ENCODE results near the gene EML4. TPM values are rescaled to one million over a fixed set of nuclear protein-coding genes. Genes with fewer than 3 reads are reported as not detected.
"Not testable (repeated sequence)": the region's sequence is repeated elsewhere in the genome, so short reads cannot be mapped to it uniquely, and the experiment has no call there.

The EML4 gene
- total RNA-seq: 13.5 TPM

GRCh38 chr2:42169100-42169873 is at the start of gene EML4:
Gene EML4 (plus strand): TSS chr2:42169353. CDS start chr2:42169612, 259 bp downstream.
- peak; percentile 86 to 89 (median 88) for DNase-seq (ENCODE audit: low read depth in 2 of 3, low spot score in 2 of 3)

GRCh38 chr2:42123426-42123825 is 45.7 kb upstream of the EML4 start:
- no peak for DNase-seq (ENCODE audit: low read depth in 2 of 3, low spot score in 2 of 3)

GRCh38 chr2:42124011-42124785 is 45.0 kb upstream of the EML4 start:
- DNase-seq (ENCODE audit: low read depth in 2 of 3, low spot score in 2 of 3): peak in 1 of 3 donors; percentile 51

- DNase-seq (ENCODE audit: low read depth in 2 of 3, low spot score in 2 of 3): no peak
Observed at GRCh38 chr2:42125841-42126594, 43.1 kb upstream of the EML4 start.

- DNase-seq (ENCODE audit: low read depth in 2 of 3, low spot score in 2 of 3): not testable (repeated sequence)
Observed at GRCh38 chr2:42126873-42127272, 42.3 kb upstream of the EML4 start.

GRCh38 chr2:42127425-42128424 is 41.4 kb upstream of the EML4 start:
- DNase-seq (ENCODE audit: low read depth in 2 of 3, low spot score in 2 of 3): peak in 1 of 3 donors; percentile 53

- DNase-seq (ENCODE audit: low read depth in 2 of 3, low spot score in 2 of 3): peak in 2 of 3 donors; percentile 63 to 85
Observed at GRCh38 chr2:42128721-42129486, 40.2 kb upstream of the EML4 start.

- DNase-seq (ENCODE audit: low read depth in 2 of 3, low spot score in 2 of 3): no peak
Observed at GRCh38 chr2:42129487-42129852, 39.7 kb upstream of the EML4 start.

GRCh38 chr2:42129947-42130346 is 39.2 kb upstream of the EML4 start:
- DNase-seq (ENCODE audit: low read depth in 2 of 3, low spot score in 2 of 3): no peak

GRCh38 chr2:42130858-42131257 is 38.3 kb upstream of the EML4 start:
- DNase-seq (ENCODE audit: low read depth in 2 of 3, low spot score in 2 of 3): not testable (repeated sequence)

- DNase-seq (ENCODE audit: low read depth in 2 of 3, low spot score in 2 of 3): no peak
Observed at GRCh38 chr2:42132191-42132965, 36.8 kb upstream of the EML4 start.

- DNase-seq (ENCODE audit: low read depth in 2 of 3, low spot score in 2 of 3): peak; percentile 83 to 94 (median 91)
Observed at GRCh38 chr2:42132966-42133641, 36.0 kb upstream of the EML4 start.

- DNase-seq (ENCODE audit: low read depth in 2 of 3, low spot score in 2 of 3): no peak
Observed at GRCh38 chr2:42133771-42134195, 35.4 kb upstream of the EML4 start.

- not testable (repeated sequence) for DNase-seq (ENCODE audit: low read depth in 2 of 3, low spot score in 2 of 3)
Observed at GRCh38 chr2:42134401-42134932, 34.7 kb upstream of the EML4 start.

GRCh38 chr2:42135381-42136312 is 33.5 kb upstream of the EML4 start:
- DNase-seq (ENCODE audit: low read depth in 2 of 3, low spot score in 2 of 3): no peak

- no peak for DNase-seq (ENCODE audit: low read depth in 2 of 3, low spot score in 2 of 3)
Observed at GRCh38 chr2:42136782-42137124, 32.4 kb upstream of the EML4 start.

Data from hematopoietic multipotent progenitor cell (in vitro differentiated cells).